HG03457 (cell line): Measurements from ENCODE around the gene CPNE2.
"Not testable (repeated sequence)": the region's sequence is repeated elsewhere in the genome, so short reads cannot be mapped to it uniquely, and the experiment has no call there.

ENCODE experiments used
- ATAC-seq: cut with Tn5 transposase; IDR thresholded peaks from one replicate; pipeline ENCODE4 v1.9.1; 2021; ENCODE audit warnings: moderate number of reproducible peaks; ENCODE audit not compliant: unreplicated experiment

The CPNE2 gene

DNA sequence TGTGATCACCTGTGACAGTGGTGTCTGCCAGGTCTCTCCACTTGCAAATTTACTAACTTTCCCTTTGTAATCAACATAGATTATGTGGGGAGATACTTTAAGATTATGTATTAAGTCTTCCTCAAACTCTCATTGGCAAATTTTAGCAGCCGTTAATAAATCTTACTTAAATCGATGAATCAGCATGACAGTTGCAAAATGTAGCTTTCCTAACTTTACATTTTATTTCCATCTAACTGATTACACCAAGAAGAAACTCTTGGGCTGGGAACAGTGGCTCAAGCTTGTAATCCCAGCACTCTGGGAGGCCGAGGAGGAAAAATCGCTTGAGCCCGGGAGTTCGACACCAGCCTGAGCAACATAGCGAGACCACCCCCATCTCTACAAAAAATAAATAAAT, 23.3 kb upstream of the CPNE2 start:
- no peak for ATAC-seq

DNA sequence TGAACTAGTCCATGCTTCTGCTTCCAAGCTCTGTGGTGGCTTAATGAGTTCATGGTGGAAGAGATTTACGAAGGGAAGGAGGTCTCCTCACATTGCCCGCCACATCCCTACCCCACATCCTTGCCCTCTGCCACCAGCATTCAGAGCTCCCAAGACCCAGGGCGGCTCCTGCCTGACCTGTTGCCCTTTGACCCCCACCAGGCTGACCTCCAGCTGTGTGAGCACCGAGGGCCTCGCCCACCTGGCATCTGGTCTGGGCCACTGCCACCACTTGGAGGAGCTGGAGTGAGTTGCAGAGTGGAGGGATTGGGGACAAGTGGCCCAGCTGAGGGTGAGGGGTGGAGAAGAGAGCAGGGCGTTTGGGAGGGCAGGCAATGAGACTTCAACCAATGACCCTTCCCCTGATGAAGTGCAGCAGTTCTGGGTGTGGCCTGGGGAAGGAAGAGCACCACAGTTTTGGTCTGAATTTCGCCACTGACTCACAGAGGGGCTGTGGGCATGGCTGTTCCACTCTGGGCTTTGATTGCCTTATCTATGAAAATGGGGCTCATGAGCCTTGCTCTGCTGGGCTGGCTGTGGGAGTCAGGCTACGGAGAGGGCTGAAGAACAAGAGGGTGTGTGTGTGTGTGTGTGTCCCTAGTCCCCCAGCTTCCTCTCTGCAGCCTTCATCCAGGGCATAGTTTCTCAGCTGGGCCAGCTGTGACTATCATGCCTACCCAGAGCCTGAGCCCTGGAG, 22.6 kb upstream of the CPNE2 start:
- ATAC-seq = no peak

DNA sequence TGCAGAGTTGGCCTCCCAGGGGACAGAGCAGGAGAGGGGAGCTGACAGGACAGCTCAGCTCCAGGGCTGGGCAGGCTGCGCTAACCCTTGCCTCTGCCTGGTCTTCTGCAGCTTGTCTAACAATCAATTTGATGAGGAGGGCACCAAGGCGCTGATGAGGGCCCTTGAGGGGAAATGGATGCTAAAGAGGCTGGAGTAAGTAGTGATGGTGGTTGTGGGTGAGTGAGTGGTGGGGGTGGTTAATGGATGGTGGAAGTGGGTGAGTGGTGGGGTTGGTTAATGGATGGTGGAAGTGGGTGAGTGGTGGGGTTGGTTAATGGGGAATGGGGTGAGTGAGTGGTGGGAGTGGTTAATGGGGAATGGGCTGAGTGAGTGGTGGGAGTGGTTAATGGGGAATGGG, 22.0 kb upstream of the CPNE2 start:
- ATAC-seq = no peak

DNA sequence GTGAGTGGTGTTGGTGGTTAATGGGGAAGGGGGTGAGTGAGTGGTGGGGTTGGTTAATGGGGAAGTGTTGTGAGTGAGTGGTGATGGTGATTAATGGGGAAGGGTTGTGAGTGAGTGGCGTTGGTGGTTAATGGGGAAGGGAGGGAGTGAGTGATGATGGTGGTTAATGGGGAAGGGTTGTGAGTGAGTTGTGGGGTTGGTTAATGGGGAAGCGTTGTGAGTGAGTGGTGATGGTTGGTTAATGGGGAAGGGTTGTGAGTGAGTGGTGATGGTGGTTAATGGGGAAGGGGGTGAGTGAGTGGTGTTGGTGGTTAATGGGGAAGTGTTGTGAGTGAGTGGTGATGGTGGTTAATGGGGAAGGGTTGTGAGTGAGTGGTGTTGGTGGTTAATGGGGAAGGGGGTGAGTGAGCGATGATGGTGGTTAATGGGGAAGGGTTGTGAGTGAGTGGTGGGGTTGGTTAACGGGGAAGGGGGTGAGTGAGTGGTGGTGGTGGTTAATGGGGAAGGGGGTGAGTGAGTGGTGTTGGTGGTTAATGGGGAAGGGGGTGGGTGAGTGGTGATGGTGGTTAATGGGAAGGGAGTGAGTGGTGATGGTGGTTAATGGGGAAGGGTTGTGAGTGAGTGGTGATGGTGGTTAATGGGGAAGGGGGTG, 21.2 kb upstream of the CPNE2 start:
- not testable (repeated sequence) for ATAC-seq

DNA sequence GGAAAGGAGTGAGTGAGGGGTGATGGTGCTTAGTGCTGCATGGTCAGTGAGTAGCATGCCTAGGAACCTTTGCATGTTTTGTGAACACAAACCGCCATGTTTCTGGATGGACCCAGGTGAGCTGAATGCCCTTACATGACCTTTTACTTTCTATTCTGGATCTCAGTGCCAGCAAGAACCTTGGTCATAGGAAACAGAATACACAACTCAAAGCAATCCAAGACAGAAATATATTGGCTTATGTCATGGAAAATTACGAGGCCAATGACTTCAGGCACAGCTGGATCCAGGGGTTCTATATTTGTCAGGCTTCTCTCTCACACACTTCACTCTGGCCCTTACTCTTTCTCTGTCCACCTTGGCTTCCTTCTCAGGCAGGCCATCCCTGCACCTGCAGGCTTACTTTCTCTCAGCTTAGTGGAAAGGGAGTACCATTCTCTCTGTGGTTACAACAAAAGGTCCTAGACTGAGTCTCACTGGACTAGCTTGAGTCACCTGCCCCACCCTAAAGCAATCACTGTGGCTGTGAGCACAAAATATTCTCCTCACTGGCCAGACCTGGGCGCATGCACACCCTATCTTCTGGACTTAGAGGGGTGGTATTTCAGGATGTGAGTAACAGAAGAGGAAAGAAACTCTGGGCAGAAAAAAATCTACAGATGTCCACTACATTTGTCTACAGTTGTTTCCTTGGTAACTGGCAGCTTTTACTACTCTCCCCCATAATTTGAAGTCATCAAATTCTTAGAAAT, 20.4 kb upstream of the CPNE2 start:
- no peak for ATAC-seq

DNA sequence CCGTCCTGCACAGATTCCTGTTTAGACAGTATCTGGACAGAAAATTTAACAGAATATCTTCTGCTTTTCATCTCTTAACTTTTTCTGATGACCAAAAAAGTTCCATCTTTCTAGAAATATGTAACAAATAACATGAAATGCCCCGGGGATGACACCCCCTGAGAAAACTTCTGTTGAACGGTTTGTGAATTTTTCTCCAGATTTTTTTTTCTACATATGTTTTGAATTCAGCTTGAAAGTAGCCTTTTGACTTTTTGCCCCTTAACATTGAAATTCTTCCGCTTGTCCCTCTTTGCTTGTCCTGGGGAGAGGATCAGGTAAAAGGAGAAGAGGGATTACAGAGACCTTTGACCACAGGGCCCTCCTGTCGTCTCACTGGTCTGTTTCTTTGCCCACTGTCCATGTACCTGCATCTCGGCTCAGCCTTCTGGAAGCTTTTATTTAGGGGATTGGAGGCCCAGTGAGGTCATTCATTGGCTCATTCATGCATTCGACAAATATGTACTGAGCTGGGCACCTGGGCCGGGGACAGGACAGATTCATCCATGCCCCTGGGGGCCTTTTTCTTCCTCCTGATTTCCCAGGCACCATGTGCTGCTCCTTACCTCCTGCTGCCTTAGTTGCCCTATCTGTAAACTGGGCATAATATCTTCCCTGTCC, 19.6 kb upstream of the CPNE2 start:
- no peak for ATAC-seq

DNA sequence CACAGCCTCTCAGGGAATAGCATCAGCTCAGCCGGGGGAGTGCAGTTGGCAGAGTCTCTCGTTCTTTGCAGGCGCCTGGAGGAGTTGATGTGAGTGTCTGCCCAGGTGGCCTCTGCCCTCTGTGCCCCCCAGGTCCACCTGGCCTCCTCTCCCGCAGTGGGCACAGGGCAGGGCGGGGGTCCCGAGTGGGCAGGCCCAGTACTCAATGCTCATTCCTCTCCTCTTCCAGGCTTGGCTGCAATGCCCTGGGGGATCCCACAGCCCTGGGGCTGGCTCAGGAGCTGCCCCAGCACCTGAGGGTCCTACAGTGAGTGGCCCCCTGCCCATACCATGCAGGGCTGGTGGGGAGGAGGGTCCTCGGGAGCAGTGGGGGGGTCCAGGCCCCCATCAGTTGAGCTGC, 14.7 kb upstream of the CPNE2 start:
- ATAC-seq = no peak

DNA sequence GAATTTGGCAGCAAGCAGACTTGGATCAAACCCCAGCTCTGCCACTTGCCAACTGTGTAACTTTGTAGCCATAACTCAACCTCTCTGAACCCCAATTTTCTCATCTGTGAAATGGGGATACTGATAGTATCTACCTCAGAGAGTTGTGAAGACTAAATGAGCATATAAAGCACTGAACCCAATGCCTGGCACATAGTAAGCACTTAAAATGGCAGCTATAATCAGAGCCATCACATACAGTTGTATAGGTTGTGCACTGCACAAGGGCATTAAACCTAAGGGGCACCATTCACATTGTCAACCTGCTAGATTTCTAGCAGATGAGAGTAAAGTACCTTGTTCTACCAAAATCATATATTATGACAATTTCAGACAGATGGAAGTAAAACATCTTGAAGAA, 10.6 kb upstream of the CPNE2 start:
- ATAC-seq = no peak

DNA sequence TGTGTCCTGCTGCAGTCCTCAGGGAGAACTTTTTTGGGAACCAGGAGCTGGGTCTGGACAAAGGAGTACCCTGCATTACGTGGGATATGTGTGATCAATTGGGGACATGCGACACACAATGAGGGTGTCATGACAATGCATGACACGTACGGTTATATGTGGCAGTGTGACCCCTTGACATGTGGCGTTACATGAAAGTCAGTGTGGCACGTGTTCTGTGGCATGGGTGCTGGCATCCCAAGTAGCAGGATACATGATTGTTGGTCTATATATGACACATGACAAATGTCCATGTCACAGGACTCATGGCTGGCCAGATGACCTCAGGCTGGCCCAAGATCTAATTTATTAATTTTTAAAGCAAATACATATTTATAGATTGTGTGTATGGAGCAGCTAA, 9.7 kb upstream of the CPNE2 start:
- no peak for ATAC-seq

DNA sequence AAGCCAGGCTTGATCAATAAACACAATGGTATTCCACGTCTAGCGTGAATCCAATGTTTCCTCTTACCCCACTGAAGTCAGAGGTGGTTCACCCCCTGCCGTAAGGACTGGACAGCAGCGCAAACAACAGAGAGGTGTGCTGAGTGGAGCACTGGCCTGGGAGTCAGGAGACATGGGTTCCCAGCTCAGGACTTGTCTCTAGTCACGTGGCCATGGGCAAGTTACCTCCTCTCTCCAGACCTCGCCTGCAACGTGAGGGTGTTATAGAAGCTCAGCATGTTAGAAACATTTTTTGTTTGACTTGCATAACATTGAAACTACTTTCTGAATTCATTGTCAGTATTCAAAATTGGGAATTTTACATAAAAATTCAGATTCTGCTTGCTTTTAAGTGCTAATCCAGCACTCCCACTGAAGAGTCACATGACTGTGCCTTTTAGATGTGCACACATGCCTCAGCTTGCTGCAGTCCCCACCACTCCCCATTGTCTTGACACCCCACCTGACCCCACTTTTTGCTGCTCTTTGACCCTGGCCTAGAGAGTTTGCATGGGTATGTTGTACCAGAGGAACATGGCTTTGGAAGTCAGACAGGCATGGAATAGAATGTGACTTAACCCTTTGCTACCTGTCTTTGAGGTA, 8.8 kb upstream of the CPNE2 start:
- ATAC-seq = no peak

DNA sequence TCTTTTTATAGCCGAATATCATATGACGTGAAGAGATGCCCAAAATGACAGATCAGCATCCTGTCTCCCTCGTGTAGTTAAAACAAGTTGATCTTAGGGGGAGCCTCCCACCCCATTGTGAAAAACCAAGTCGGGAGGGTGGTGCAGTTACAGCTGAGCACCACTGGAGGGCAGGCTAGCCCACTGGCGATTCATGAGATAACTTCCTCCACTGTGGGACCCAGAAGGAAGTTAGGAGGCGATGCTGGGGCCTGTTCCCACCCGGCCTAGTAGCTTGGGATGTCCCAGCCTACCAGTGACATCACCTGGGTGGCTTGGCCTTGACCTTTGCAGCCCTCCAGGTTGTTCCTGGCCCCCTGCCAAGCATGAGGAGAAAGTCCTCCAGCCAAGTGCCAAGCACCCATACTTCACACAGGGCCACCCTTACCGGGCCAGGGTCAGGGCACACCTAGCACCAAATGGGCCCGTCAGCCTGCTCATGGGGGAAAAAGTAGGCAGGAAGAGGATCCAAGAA, 8.1 kb upstream of the CPNE2 start:
- no peak for ATAC-seq

DNA sequence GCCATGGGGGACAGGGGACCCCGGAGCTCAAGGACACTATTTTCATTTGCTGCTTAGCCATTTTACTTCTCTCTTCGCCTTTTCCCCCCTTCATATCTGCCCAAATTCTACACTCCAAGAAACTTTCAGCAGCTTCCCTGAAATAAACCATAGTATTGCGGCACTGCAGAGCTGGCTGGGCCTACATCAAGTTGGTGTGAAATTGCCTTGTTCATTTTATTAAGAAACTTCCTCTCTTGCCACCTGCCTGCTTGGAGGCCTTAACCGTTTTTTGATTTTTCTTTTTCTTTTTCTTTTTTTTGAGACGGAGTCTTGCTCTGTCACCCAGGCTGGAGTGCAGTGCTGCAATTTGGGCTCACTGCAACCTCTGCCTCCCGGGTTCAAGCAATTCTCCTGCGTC, 7.4 kb upstream of the CPNE2 start:
- ATAC-seq = no peak

DNA sequence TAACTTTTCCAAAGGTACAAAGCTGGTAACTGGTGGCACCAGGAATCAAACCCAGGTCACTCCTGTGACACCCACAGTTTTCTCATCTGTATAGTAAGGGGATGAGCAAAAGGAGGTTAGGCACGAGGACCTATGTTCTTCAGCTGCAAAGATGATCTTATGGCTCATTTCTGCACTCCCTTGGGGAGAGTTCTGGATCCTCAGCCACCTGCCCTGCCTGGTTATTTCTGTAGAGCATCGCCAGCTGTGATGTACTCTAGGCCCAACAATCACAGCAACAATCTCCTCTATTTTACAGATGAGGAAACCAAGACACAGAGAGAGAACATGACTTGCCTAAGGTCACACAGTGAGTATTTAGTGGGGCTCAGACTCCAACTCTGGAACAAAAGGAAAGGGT, 5.4 kb upstream of the CPNE2 start:
- ATAC-seq = no peak

DNA sequence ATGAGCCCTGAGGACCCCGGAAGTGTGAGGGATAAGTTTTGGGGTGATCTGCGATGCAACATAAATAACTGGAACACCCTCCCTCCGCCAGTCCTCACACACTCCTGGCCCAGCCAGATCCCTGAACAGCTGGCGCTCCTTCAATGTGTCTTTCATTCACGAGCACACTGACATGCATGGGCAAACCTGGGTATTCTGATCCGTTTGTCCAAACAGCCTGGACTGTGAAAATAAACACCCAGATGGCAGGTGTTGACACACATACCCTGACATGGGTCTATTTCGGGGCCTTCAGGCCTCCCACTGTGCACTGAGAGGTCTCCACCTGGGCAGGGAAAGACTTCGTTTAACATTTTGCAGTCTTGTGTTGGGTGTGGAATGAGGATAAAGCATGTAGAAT, 3.0 kb upstream of the CPNE2 start:
- no peak for ATAC-seq

DNA sequence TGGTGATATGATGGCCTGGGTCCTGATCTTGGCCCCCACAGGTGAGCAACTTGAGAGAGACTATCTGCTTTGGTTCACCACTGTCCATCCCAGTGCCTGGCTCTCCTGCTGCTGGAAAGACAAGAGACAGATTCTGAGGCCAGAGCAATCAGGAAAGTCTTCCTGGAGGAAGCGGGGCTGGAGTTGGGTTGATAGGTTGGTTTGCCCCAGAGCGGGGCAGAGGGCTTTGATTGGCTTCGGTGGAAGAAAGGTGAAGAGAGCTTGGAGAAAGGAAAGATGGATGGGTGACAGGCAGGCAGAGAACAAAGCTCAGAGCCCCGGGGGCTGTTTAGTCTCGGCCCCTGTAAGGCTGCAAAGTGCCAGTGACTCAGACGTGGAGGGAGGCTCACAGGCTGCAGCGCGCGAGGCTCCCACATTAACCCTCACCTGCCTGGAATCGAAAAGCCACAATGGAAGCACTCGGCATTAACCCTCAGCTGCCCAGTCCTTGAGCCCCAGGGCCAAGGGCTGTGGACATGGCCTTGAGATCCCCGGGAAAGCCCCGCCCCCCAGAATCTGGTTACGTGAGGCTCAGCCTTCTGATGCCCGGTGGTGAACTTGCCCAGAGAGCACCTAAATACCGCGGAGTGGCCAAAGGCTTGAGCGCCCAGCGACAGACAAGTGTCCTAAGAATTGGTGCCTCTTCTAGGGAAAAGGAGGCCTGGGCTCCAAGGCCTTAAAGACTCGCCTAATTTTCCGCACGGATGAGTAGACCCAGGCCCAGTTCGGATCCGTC, 996 bp upstream of the CPNE2 start:
- no peak for ATAC-seq

DNA sequence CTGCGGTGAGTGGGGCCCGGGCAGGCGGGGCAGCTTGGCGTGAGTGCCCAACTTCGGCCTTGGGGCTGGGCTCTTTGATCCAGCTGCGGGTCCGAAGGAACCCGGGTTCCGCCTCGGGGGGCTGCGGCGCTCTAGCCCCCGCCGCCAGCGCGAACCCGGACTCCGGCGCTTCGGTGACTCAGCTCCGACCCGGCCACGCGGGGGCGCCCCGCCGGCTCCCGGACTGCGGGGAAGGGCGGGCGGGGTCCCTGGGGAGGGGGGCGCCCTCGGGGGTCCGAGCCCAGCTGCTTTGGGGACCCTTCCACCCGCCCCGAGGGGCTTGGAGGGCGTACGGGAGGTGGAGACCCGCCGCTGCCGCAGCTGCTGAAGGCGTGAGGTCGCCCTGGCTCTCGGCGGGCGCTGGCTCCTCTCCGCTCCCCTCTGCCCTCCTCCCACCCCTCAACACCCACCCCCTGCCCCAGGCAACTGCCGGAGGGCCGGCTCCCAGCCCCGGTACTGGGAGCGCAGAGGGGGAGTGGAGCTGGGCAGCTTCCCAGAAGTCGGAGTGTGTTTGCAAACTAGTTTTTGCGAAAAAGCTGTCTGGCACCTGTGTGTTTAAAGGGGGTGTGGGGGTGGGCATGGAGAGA, 516 bp downstream of the CPNE2 start:
- ATAC-seq = no peak

DNA sequence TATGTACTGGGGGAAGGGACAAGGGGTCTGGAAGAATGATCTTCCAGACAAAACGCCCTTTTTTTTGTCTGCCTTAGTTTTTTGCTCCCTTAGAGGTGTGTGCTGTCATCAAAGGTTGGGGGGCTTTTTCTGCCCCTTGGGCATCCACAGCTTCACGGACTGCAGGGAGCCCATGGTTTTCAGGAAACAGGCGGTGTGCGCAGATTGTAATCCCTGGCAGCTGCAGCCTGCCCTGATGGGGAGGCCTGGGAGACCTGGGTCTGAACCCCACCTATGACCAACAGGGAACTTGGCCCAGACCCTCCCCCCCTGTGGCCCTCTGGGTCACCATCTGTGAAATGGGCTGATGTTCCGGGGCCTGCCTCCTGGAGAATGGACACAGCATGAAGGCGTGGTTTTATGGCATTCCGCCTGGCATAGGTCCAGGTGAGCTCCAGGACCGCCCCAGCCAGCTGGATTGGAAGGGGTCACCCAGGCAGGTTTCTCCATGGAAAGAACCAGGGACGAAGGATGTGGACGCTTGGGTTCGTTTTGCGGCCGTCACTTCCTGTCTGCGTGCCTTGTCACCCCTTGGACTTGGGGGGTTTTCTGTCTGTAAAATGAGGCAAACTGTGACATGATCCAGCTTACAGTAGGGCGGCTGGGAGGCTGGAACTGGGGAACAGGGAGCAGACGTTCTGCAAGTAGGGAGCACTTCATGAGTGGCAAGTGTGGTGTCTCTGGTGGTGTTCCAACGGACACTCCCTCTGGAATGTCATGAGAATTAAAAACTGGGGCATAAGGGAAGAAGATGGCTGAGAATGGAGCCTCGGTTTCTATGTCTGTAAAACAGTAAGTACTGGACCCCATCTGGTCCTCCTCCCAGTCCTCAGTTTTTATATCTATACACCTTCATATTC, 1.5 kb downstream of the CPNE2 start:
- no peak for ATAC-seq

DNA sequence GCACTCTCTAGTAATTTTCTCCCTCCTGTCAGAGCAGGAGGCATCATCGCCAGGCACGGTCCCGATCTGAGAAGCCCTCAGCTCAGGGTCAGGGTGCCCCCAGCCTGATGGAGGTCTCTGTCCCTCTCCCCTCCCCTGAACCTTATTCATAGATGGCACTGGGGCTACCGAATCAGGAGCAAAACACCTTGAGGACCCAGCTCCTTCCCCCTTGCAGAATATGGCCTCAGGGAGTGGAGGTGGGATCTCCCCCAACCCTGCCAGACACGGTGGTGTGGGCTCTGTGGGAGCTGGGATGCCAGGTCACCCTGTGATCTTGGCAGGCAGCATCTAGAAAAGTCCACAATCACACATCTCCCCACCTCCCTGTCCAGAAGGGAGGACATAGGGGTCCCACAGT, 2.5 kb downstream of the CPNE2 start:
- no peak for ATAC-seq

DNA sequence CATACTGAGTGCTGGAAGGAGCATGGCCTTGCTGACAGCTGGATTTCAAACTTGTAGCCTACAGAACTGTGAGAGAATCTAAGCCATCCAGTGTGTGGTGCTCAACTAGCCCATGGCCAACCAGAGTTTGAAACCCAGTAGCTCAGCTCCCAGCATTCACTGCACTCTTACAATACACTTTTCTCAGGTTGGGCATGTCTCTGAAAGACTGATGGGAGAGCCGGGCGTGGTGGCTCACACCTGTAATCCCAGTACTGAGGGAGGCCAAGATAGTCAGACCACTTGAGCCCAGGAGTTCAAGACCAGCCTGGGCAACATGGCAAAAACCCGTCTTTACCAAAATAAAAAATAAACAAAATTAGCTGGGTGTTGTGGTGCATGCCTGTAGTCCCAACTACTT, 3.8 kb downstream of the CPNE2 start:
- no peak for ATAC-seq
